AG04450 (cell line): ENCODE data around the gene OPA1. TPM values are rescaled to one million over a fixed set of nuclear protein-coding genes. Genes with fewer than 3 reads are reported as not detected.

Experiments used
- CTCF ChIA-PET: fragments of 300-600, 350-600 bp; formaldehyde crosslinking; extraction: SDS; loops from one replicate; lab custom pipeline; 2022; ENCODE audit warnings: antibody characterized with exemption, inconsistent platforms; lab: Charles Lee
- POLR2A ChIA-PET: fragments of 350-600 bp; formaldehyde crosslinking; extraction: SDS; loops from one replicate; lab custom pipeline; 2021; ENCODE audit warnings: antibody characterized with exemption, inconsistent platforms; lab: Yijun Ruan, JAX
- DNase-seq: peaks from one replicate; pipeline ENCODE4 v3.0.0-alpha.2; 2011; ENCODE audit warnings: low read depth, low spot score
- H3K27ac ChIP-seq: one replicate; pipeline ENCODE4 v1.5.1; 2012; ENCODE audit warnings: low read depth, low read length, control low read depth
- H3K27me3 ChIP-seq: one replicate; pipeline ENCODE4 v1.6.0; 2012; ENCODE audit warnings: low read length; ENCODE audit not compliant: control insufficient read depth, insufficient read depth
- H3K4me3 ChIP-seq: 2 replicates; pipeline ENCODE4 v1.5.1; 2011; ENCODE audit warnings: mild to moderate bottlenecking, low read depth, low read length, control low read depth
- H3K9me3 ChIP-seq: 2 replicates; pipeline ENCODE4 v1.5.1; 2012; ENCODE audit warnings: low read length; ENCODE audit not compliant: control insufficient read depth, insufficient read depth
- CTCF ChIP-seq: IDR thresholded peaks from 2 replicates; pipeline ENCODE4 v1.5.1; 2011; ENCODE audit warnings: low read depth, low read length, control low read depth, inconsistent platforms
- polyA plus RNA-seq: library from polyadenylated mRNA; depleted of rRNA; stranded (reverse); fragments of >200 nt; gene quantifications from 2 replicates; pipeline ENCODE4 v1.2.3, GENCODE V29; 2011

OPA1 gene
- polyA plus RNA-seq, 1 experiment = 52.1 TPM

GRCh38 chr3:193630005-193630404 lies 37.0 kb downstream of the OPA1 start:
- DNase-seq = no peak
- Histone ChIP-seq H3K27me3 (no peaks in the 10 kb centered on the region), H3K9me3 (no peaks in the 10 kb centered on the region), H3K27ac (no peak overlapping the region), H3K4me3 (no peak overlapping the region)
- TF ChIP-seq CTCF = no peak
- CTCF ChIA-PET = no interaction called here
- POLR2A ChIA-PET = no interaction called here

GRCh38 chr3:193637831-193638230 lies 44.8 kb downstream of the OPA1 start:
- Histone ChIP-seq H3K27me3 (no peaks in the 10 kb centered on the region), H3K9me3 (no peaks in the 10 kb centered on the region), H3K27ac (no peak overlapping the region), H3K4me3 (no peak overlapping the region)
- POLR2A ChIA-PET = interaction anchor here (0.6 kb wide), 1 partner anchor 67 kb away, joined by 3 read pairs; no protein-coding TSS in a partner anchor
- no peak for TF ChIP-seq CTCF
- CTCF ChIA-PET = no interaction called here
- no peak for DNase-seq

GRCh38 chr3:193638833-193639232 lies 45.8 kb downstream of the OPA1 start:
- ChIA-PET CTCF (no interaction called here), POLR2A (no interaction called here)
- Histone ChIP-seq H3K9me3 (no peaks in the 10 kb centered on the region), H3K4me3 (no peak overlapping the region), H3K27me3 (no peaks in the 10 kb centered on the region), H3K27ac (no peak overlapping the region)
- no peak for DNase-seq
- TF ChIP-seq CTCF = no peak

GRCh38 chr3:193640165-193640715 lies 47.2 kb downstream of the OPA1 start:
- TF ChIP-seq CTCF = no peak
- POLR2A ChIA-PET = no interaction called here
- H3K27ac ChIP-seq = no peak overlapping the region

GRCh38 chr3:193640728-193641439 lies 47.9 kb downstream of the OPA1 start:
- H3K4me3 ChIP-seq = no peak overlapping the region
- DNase-seq = no peak
- no peaks in the 10 kb centered on the region for H3K9me3 ChIP-seq
- ChIA-PET POLR2A (no interaction called here), CTCF (interaction anchor here (0.6 to 1.3 kb wide), 3 partner anchors 24 to 675 kb away, joined by 4 to 15 read pairs (median 7); no protein-coding TSS in a partner anchor)
- TF ChIP-seq CTCF = no peak
- H3K27ac ChIP-seq = no peak overlapping the region
- H3K27me3 ChIP-seq = no peaks in the 10 kb centered on the region

More at GRCh38 chr3:193640165-193640715, 47.2 kb downstream of the OPA1 start:
- H3K4me3 ChIP-seq = no peak overlapping the region
- H3K27me3 ChIP-seq = no peaks in the 10 kb centered on the region
- no peak for DNase-seq
- no peaks in the 10 kb centered on the region for H3K9me3 ChIP-seq
- CTCF ChIA-PET = interaction anchor here (0.9 to 1.3 kb wide), 2 partner anchors 25 to 675 kb away, joined by 4 to 7 read pairs; no protein-coding TSS in a partner anchor
